ENCODE data around the gene VPS8.

VPS8 gene

DNA sequence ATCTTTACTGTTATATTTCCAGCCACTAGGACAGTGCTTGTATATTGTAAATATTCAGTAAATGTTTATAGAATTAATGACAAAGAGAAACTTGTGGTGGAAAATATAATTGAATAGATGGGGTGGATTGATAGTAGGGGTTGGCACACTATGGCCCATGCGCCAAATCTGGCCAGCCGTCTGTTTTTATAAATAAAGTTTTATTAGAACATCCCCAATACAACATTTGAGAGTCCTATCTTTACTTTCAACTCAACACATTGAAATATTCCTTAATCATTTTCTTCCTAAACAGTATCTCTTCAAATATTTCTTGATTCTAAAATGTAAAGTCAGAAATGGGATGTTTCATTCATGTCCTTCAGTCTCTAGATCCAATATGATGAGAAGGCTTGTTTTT is 45.1 kb downstream of the VPS8 start:
- no peak for TF ChIP-seq POLR2AphosphoS5 (IDR thresholded peaks at IDR 0.05; ENCODE audit: low read depth)
- TF ChIP-seq, protein P1, sequence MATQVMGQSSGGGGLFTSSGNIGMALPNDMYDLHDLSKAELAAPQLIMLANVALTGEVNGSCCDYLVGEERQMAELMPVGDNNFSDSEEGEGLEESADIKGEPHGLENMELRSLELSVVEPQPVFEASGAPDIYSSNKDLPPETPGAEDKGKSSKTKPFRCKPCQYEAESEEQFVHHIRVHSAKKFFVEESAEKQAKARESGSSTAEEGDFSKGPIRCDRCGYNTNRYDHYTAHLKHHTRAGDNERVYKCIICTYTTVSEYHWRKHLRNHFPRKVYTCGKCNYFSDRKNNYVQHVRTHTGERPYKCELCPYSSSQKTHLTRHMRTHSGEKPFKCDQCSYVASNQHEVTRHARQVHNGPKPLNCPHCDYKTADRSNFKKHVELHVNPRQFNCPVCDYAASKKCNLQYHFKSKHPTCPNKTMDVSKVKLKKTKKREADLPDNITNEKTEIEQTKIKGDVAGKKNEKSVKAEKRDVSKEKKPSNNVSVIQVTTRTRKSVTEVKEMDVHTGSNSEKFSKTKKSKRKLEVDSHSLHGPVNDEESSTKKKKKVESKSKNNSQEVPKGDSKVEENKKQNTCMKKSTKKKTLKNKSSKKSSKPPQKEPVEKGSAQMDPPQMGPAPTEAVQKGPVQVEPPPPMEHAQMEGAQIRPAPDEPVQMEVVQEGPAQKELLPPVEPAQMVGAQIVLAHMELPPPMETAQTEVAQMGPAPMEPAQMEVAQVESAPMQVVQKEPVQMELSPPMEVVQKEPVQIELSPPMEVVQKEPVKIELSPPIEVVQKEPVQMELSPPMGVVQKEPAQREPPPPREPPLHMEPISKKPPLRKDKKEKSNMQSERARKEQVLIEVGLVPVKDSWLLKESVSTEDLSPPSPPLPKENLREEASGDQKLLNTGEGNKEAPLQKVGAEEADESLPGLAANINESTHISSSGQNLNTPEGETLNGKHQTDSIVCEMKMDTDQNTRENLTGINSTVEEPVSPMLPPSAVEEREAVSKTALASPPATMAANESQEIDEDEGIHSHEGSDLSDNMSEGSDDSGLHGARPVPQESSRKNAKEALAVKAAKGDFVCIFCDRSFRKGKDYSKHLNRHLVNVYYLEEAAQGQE (IDR thresholded peaks at IDR 0.05; ENCODE audit: insufficient replicate concordance, low read depth): no peak
- TF ChIP-seq, protein P2, sequence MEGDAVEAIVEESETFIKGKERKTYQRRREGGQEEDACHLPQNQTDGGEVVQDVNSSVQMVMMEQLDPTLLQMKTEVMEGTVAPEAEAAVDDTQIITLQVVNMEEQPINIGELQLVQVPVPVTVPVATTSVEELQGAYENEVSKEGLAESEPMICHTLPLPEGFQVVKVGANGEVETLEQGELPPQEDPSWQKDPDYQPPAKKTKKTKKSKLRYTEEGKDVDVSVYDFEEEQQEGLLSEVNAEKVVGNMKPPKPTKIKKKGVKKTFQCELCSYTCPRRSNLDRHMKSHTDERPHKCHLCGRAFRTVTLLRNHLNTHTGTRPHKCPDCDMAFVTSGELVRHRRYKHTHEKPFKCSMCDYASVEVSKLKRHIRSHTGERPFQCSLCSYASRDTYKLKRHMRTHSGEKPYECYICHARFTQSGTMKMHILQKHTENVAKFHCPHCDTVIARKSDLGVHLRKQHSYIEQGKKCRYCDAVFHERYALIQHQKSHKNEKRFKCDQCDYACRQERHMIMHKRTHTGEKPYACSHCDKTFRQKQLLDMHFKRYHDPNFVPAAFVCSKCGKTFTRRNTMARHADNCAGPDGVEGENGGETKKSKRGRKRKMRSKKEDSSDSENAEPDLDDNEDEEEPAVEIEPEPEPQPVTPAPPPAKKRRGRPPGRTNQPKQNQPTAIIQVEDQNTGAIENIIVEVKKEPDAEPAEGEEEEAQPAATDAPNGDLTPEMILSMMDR (IDR thresholded peaks at IDR 0.05; ENCODE audit: insufficient read depth, low read length): no peak
- TF ChIP-seq GABPA (IDR thresholded peaks at IDR 0.05; ENCODE audit: low read depth): no peak
- no peak for TF ChIP-seq SPI1 (IDR thresholded peaks at IDR 0.05; ENCODE audit: borderline replicate concordance, low read depth)
- Histone ChIP-seq H3K4me3 (replicated peaks; ENCODE audit: insufficient read depth, low read length) (no peak overlapping the region), H3K27ac (replicated peaks) (no peak overlapping the region), H3K27me3 (ENCODE audit: insufficient read depth, poor library complexity, severe bottlenecking) (no peaks in the 10 kb centered on the region)
- DNase-seq (ENCODE audit: low read depth in 1 of 2, low spot score in 1 of 2): no peak

DNA sequence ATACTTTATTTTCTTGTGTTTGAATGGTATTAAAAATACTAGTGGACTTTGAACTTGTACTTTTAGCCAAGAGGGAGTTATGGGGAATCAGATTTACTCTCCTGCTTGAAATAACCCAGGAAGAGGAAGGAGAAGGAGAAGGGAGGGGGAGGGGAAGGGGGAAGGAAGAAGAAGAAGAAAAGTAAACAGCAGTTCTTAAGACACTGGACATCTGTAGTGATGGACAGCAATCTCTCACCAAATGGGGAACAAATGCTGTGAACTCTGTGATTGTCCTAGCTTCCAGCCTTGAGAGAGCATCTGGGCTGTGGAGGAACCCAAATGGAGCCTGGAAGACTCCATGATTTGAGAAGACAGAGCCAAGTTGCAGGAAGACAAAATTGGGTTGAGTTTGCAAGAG is 52.0 kb downstream of the VPS8 start:
- H3K27me3 ChIP-seq (ENCODE audit: insufficient read depth, poor library complexity, severe bottlenecking): no peaks in the 10 kb centered on the region
- no peak for DNase-seq (ENCODE audit: low read depth in 1 of 2, low spot score in 1 of 2)
- no peak overlapping the region for H3K27ac ChIP-seq (replicated peaks)
- no peak for TF ChIP-seq GABPA (IDR thresholded peaks at IDR 0.05; ENCODE audit: low read depth)
- no peak for TF ChIP-seq SPI1 (IDR thresholded peaks at IDR 0.05; ENCODE audit: borderline replicate concordance, low read depth)
- no peak for TF ChIP-seq POLR2AphosphoS5 (IDR thresholded peaks at IDR 0.05; ENCODE audit: low read depth)
- TF ChIP-seq, protein P1 (IDR thresholded peaks at IDR 0.05; ENCODE audit: insufficient replicate concordance, low read depth): no peak
- TF ChIP-seq, protein P2 (IDR thresholded peaks at IDR 0.05; ENCODE audit: insufficient read depth, low read length): no peak
- H3K4me3 ChIP-seq (replicated peaks; ENCODE audit: insufficient read depth, low read length): no peak overlapping the region

DNA sequence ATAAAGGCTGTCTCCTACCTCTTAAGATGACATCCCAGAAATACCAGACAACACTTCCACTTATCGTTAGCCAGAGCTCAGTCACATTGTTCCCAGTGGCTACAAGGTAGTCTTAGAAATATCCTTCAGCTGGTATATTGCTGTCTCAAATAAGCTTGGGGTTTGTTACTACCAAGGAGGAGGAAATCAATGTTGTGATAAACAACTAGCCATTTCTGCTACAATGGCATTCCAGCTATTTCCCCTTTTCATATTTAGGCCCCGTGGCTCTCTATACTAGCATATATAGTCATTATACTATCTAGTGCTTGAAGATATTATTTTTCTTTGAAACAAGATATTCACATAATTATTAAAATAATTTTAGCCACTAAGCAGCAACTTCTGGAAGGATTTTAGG is 56.5 kb downstream of the VPS8 start:
- no peak for DNase-seq (ENCODE audit: low read depth in 1 of 2, low spot score in 1 of 2)
- TF ChIP-seq GABPA (IDR thresholded peaks at IDR 0.05; ENCODE audit: low read depth) (no peak), SPI1 (IDR thresholded peaks at IDR 0.05; ENCODE audit: borderline replicate concordance, low read depth) (no peak), POLR2AphosphoS5 (IDR thresholded peaks at IDR 0.05; ENCODE audit: low read depth) (no peak)
- TF ChIP-seq, protein P1 (IDR thresholded peaks at IDR 0.05; ENCODE audit: insufficient replicate concordance, low read depth): no peak
- TF ChIP-seq, protein P2 (IDR thresholded peaks at IDR 0.05; ENCODE audit: insufficient read depth, low read length): no peak
- no peaks in the 10 kb centered on the region for H3K27me3 ChIP-seq (ENCODE audit: insufficient read depth, poor library complexity, severe bottlenecking)

More for the DNA sequence above, 56.5 kb downstream of the VPS8 start:
- Histone ChIP-seq H3K4me3 (replicated peaks; ENCODE audit: insufficient read depth, low read length) (no peak overlapping the region), H3K27ac (replicated peaks) (no peak overlapping the region)
